H1 (cell line): ENCODE data around the gene NUDC. TPM values are rescaled to one million over a fixed set of nuclear protein-coding genes. Genes with fewer than 3 reads are reported as not detected.

ENCODE experiments used
- BCL11A ChIP-seq, 2 experiments: IDR thresholded peaks; one replicate each; pipeline ENCODE4 v1.6.1; 2011; ENCODE audit warnings: low read depth in 2 of 2, low read length in 2 of 2, mild to moderate bottlenecking in 2 of 2
- CBX8 ChIP-seq: fragments of 300-800, 300-1000 bp; sonication (generic); IDR thresholded peaks from 2 replicates; pipeline ENCODE4 v1.7.1; 2016; ENCODE audit warnings: low read depth, low read length, borderline replicate concordance
- GABPA ChIP-seq: IDR thresholded peaks from 2 replicates; pipeline ENCODE4 v1.6.1; 2011; ENCODE audit warnings: mild to moderate bottlenecking, low read length, moderate library complexity, borderline replicate concordance; ENCODE audit not compliant: insufficient read depth
- KDM4A ChIP-seq: IDR thresholded peaks from one replicate; pipeline ENCODE4 v1.7.1; 2012; ENCODE audit warnings: low read depth, mild to moderate bottlenecking, moderate library complexity, low read length, inconsistent platforms; ENCODE audit not compliant: severe bottlenecking
- SAP30 ChIP-seq: fragments of 300-600 bp; sonication (generic); IDR thresholded peaks from 2 replicates; pipeline ENCODE4 v1.7.1; 2012; ENCODE audit warnings: low read length, moderate library complexity, mild to moderate bottlenecking, inconsistent platforms; ENCODE audit not compliant: insufficient read depth, insufficient replicate concordance
- TAF1 ChIP-seq: IDR thresholded peaks from 2 replicates; pipeline ENCODE4 v1.6.1; 2011; ENCODE audit warnings: mild to moderate bottlenecking, low read depth, low read length
- TEAD4 ChIP-seq: IDR thresholded peaks from 2 replicates; pipeline ENCODE4 v1.6.1; 2012; ENCODE audit warnings: low read depth, low read length, inconsistent platforms, mixed read lengths
- polyA plus RNA-seq, 7 experiments: library from polyadenylated mRNA; depleted of rRNA in 3 of 7; stranded (reverse) in 5 of 7; unstranded in 2 of 7; fragments of >200 nt in 5 of 7; fragments of 200-250 nt in 2 of 7; gene quantifications; 1 replicate in 5 of 7; 2 replicates in 1 of 7; 4 replicates in 1 of 7; pipeline versions ENCODE4 v1.2.1 to v1.2.3, GENCODE V29; 2011 to 2013; ENCODE audit warnings: missing spikeins in 2 of 7, mixed read lengths in 2 of 7
- total RNA-seq: library from RNA; stranded (reverse); fragmentation: NEBNext Ultra II Directional; extraction: Animal tissue kit (Norgen Biotek cat#: 25700); gene quantifications from 2 replicates; pipeline ENCODE4 v1.2.1, GENCODE V29; 2021
- TF ChIP-seq, protein P1 (sequence below): IDR thresholded peaks from 2 replicates; pipeline ENCODE4 v1.6.1; 2012; ENCODE audit warnings: inconsistent platforms

The NUDC gene
- total and polyA plus RNA-seq, 2 of the 8 experiments (the other 6 are each of a cell fraction or from before 2014, with no cell fraction given) = 43.2 to 131 TPM

DNA sequence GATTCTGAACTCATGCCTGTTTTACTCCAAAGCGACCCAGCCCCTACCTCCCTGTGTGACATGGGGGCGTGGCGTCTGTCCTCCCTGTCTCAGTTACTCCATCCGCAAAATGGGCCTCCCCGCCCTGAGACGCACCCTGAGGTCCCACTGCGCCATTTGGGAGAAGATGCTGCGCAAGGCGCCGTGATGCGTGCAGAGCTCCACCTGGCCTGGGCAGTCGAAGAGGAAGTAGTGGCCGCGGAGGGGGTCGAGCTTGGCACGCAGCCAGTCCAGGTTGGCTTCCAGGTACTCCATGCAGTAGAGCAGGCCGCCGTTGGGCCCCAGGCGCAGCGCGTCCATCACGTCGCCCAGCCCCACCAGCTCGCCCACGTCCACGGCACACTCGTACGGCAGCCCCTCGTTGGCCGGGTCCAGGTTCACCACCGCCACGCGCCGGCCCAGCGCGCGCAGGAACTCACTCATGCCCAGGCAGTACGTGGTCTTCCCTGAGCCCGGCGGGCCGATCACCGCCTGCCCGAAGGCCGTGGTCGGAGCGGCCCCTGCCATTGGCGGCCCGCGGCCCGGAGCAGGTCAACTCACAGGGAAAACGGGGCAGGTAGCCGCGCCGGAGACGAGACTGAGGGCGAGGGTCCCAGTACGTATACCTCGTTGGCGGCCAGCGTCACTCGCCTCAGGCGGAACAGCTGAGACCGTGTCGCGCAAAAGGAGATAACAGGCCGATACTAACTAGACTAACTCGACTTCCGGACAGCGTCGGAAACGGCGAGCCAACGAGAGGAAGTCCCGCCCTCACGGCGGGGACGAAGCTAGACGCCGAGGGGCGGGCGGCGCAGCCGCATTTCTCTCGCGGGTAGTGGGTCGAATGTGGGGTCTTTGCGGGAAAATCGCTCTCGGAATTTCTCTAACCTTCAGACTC is 31.7 kb upstream of the NUDC start, which contains the start of gene GPN2 (continued):
- TF ChIP-seq CBX8 = no peak
- TF ChIP-seq KDM4A = peak; percentile 84
- TF ChIP-seq, protein P1, sequence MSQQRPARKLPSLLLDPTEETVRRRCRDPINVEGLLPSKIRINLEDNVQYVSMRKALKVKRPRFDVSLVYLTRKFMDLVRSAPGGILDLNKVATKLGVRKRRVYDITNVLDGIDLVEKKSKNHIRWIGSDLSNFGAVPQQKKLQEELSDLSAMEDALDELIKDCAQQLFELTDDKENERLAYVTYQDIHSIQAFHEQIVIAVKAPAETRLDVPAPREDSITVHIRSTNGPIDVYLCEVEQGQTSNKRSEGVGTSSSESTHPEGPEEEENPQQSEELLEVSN = peak; percentile 21; the same call in 1 of the 2 replicates
- no peak for TF ChIP-seq TEAD4
- peak; percentile 72; the same call in 1 of the 2 replicates for TF ChIP-seq GABPA
- TF ChIP-seq TAF1 = peak; percentile 70
- no peak for TF ChIP-seq BCL11A (IDR thresholded peaks at IDR 0.05; ENCODE audit: low read depth in 2 of 2, low read length in 2 of 2)
- peak; percentile 58 for TF ChIP-seq SAP30
